C1 segment of cervical spinal cord (tissue), 14 donors: ENCODE measurements around the gene IQSEC2.

Experiments used
- DNase-seq, 14 donors: peaks; one replicate each; lab custom pipeline; 2025; lab: John Stamatoyannopoulos, UW

The IQSEC2 gene

GRCh38 chrX:53281321-53281822, at the start of gene IQSEC2:
Gene IQSEC2 (minus strand): TSS chrX:53281584.
- DNase-seq: peak in 10 of 14 donors; percentile 2 to 62 (median 38)

GRCh38 chrX:53330331-53330730, 48.9 kb upstream of the IQSEC2 start:
- peak in 6 of 14 donors; percentile 3 to 32 (median 15) for DNase-seq

GRCh38 chrX:53324803-53325202, 43.4 kb upstream of the IQSEC2 start:
- no peak for DNase-seq

GRCh38 chrX:53324085-53324484, 42.7 kb upstream of the IQSEC2 start:
- DNase-seq: no peak

GRCh38 chrX:53323196-53323595, 41.8 kb upstream of the IQSEC2 start:
- no peak for DNase-seq

GRCh38 chrX:53321943-53322497, 40.6 kb upstream of the IQSEC2 start:
- DNase-seq: no peak

- peak in 6 of 14 donors; percentile 0 to 43 (median 28) for DNase-seq
Measured at GRCh38 chrX:53321230-53321942, 40.0 kb upstream of the IQSEC2 start.

GRCh38 chrX:53320543-53321229, 39.3 kb upstream of the IQSEC2 start:
- peak in 2 of 14 donors; percentile 8 to 34 for DNase-seq

- peak in 1 of 14 donors; percentile 1 for DNase-seq
Measured at GRCh38 chrX:53319614-53320542, 38.5 kb upstream of the IQSEC2 start.

- DNase-seq: peak in 4 of 14 donors; percentile 5 to 28 (median 20)
Measured at GRCh38 chrX:53318766-53319353, 37.5 kb upstream of the IQSEC2 start.

- peak in 13 of 14 donors; percentile 2 to 65 (median 36) for DNase-seq
Measured at GRCh38 chrX:53317365-53318069, 36.1 kb upstream of the IQSEC2 start.

- DNase-seq: no peak
Measured at GRCh38 chrX:53316860-53317237, 35.5 kb upstream of the IQSEC2 start.

- DNase-seq: no peak
Measured at GRCh38 chrX:53316111-53316859, 34.9 kb upstream of the IQSEC2 start.

GRCh38 chrX:53313728-53314105, 32.3 kb upstream of the IQSEC2 start:
- DNase-seq: no peak

GRCh38 chrX:53312946-53313727, 31.8 kb upstream of the IQSEC2 start:
- DNase-seq: peak in 10 of 14 donors; percentile 5 to 75 (median 44)

- DNase-seq: no peak
Measured at GRCh38 chrX:53309837-53310236, 28.5 kb upstream of the IQSEC2 start.

- no peak for DNase-seq
Measured at GRCh38 chrX:53308836-53309235, 27.5 kb upstream of the IQSEC2 start.

- no peak for DNase-seq
Measured at GRCh38 chrX:53305996-53306937, 24.9 kb upstream of the IQSEC2 start.
